SK-N-SH (cell line): ENCODE results near the gene NDUFC1. TPM values are rescaled to one million over a fixed set of nuclear protein-coding genes. Genes with fewer than 3 reads are reported as not detected.
"Not testable (repeated sequence)": the region's sequence is repeated elsewhere in the genome, so short reads cannot be mapped to it uniquely, and the experiment has no call there.

ENCODE experiments used
- CTCF ChIA-PET: fragments of 300-600, 350-600 bp; formaldehyde crosslinking; extraction: SDS; loops from one replicate; lab custom pipeline; 2021; lab: Yijun Ruan, JAX
- POLR2A ChIA-PET: fragments of 350-600 bp; sonication (Branson Sonifier 250); formaldehyde crosslinking; extraction: SDS; loops from one replicate; lab custom pipeline; 2020; ENCODE audit warnings: antibody characterized with exemption, inconsistent platforms; lab: Yijun Ruan, JAX
- DNase-seq: peaks from one replicate; pipeline ENCODE4 v3.0.0; 2012
- H2AFZ ChIP-seq: fragments of 200-600 bp; sonication (generic); 2 replicates; pipeline ENCODE4 v1.8.1; 2016; ENCODE audit warnings: antibody characterized with exemption, mild to moderate bottlenecking, low read depth
- H3F3A ChIP-seq: fragments of 200-600 bp; sonication (generic); replicated peaks from 2 replicates; pipeline ENCODE3; 2016; ENCODE audit warnings: antibody characterized with exemption, mild to moderate bottlenecking; ENCODE audit not compliant: insufficient read depth
- H3K27ac ChIP-seq, 2 experiments: fragments of 200-500 bp in 1 of 2; fragments of 200-600 bp in 1 of 2; sonication (Bioruptor generic) in 1 of 2; sonication (generic), shearing (Covaris generic) in 1 of 2; 2 replicates each; pipeline versions ENCODE4 v1.5.1 to v1.6.1; 2014 to 2016; ENCODE audit warnings: low read depth in 2 of 2, inconsistent platforms in 1 of 2, low read length in 1 of 2, mild to moderate bottlenecking in 1 of 2, mixed read lengths in 1 of 2
- H3K27me3 ChIP-seq: fragments of 200-600 bp; sonication (generic), shearing (Covaris generic); 2 replicates; pipeline ENCODE4 v1.6.1; 2016; ENCODE audit warnings: mixed run types; ENCODE audit not compliant: insufficient read depth
- H3K36me3 ChIP-seq, 2 experiments: fragments of 200-500 bp in 1 of 2; fragments of 200-600 bp in 1 of 2; sonication (Bioruptor generic) in 1 of 2; sonication (generic) in 1 of 2; replicated peaks in 1 of 2; 2 replicates each; pipeline versions ENCODE3 to v1.5.1; 2014 to 2016; ENCODE audit warnings: low read length in 1 of 2, mild to moderate bottlenecking in 1 of 2; ENCODE audit not compliant: insufficient read depth in 2 of 2, control insufficient read depth in 1 of 2
- H3K4me1 ChIP-seq, 2 experiments: fragments of 200-500 bp in 1 of 2; fragments of 200-600 bp in 1 of 2; sonication (Bioruptor generic) in 1 of 2; sonication (generic), shearing (Covaris generic) in 1 of 2; 2 replicates each; pipeline versions ENCODE4 v1.5.1 to v1.6.1; 2014 to 2016; ENCODE audit warnings: low read depth in 1 of 2, low read length in 1 of 2, mixed run types in 1 of 2; ENCODE audit not compliant: insufficient read depth in 2 of 2, control insufficient read depth in 1 of 2
- H3K4me2 ChIP-seq: fragments of 200-600 bp; sonication (generic), shearing (Covaris generic); 2 replicates; pipeline ENCODE4 v1.6.1; 2017; ENCODE audit warnings: mixed run types
- H3K4me3 ChIP-seq, 2 experiments: fragments of 200-500 bp in 1 of 2; fragments of 200-600 bp in 1 of 2; sonication (Bioruptor generic) in 1 of 2; sonication (generic), shearing (Covaris generic) in 1 of 2; 2 replicates each; pipeline versions ENCODE4 v1.5.1 to v1.8.1; 2014 to 2016; ENCODE audit warnings: low read depth in 2 of 2, inconsistent platforms in 1 of 2, low read length in 1 of 2, mild to moderate bottlenecking in 1 of 2, mixed read lengths in 1 of 2, moderate library complexity in 1 of 2
- H3K79me2 ChIP-seq: fragments of 200-600 bp; sonication (generic); 2 replicates; pipeline ENCODE4 v1.8.1; 2017; ENCODE audit warnings: mild to moderate bottlenecking; ENCODE audit not compliant: insufficient read depth
- H3K9ac ChIP-seq: fragments of 200-600 bp; sonication (generic); 2 replicates; pipeline ENCODE4 v1.6.1; 2017; ENCODE audit warnings: mixed run types
- H3K9me2 ChIP-seq: fragments of 200-600 bp; sonication (generic); 2 replicates; pipeline ENCODE4 v1.6.1; 2017; ENCODE audit warnings: mixed run types
- H3K9me3 ChIP-seq: fragments of 200-600 bp; sonication (generic); 2 replicates; pipeline ENCODE4 v1.6.1; 2017; ENCODE audit warnings: mixed run types, mild to moderate bottlenecking, moderate library complexity
- H4K20me1 ChIP-seq: fragments of 200-600 bp; sonication (generic); 2 replicates; pipeline ENCODE4 v1.6.1; 2017; ENCODE audit warnings: mild to moderate bottlenecking, mixed run types; ENCODE audit not compliant: insufficient read depth
- EP300 ChIP-seq, 2 experiments: IDR thresholded peaks; 2 replicates each; pipeline versions ENCODE4 v1.4.0 to v1.6.1; 2012; ENCODE audit warnings: borderline replicate concordance in 1 of 2, low read depth in 1 of 2, low read length in 1 of 2
- JUND ChIP-seq: IDR thresholded peaks from 2 replicates; pipeline ENCODE4 v1.4.0; 2012
- POLR2AphosphoS5 ChIP-seq: IDR thresholded peaks from 2 replicates; pipeline ENCODE4 v1.6.1; 2012; ENCODE audit warnings: low read depth, low read length
- REST ChIP-seq: IDR thresholded peaks from 2 replicates; pipeline ENCODE4 v1.6.1; 2012; ENCODE audit warnings: mild to moderate bottlenecking, low read depth, low read length, moderate library complexity
- WGBS: methylation state at CpG from one replicate; pipeline ENCODE4 v1.1.6; 2017; ENCODE audit warnings: low lambda C conversion rate; 5-methylcytosine and 5-hydroxymethylcytosine counted together
- polyA plus RNA-seq, 3 experiments: library from polyadenylated mRNA; depleted of rRNA; stranded (reverse); fragments of >200 nt; gene quantifications; 2 replicates each; pipeline ENCODE4 v1.2.3, GENCODE V29; 2012

The NDUFC1 gene
- polyA plus RNA-seq, 1 of the 3 experiments (the other 2 are of a cell fraction), result 101 TPM

GRCh38 chr4:139324620-139325019, 22.3 kb upstream of the NDUFC1 start:
- Histone ChIP-seq H3K9ac (no peak overlapping the region), H3K27ac (no peak overlapping the region), H3K4me3 (no peak overlapping the region), H4K20me1 (peaks cover 64% of the 10 kb centered on the region), H3K4me2 (no peak overlapping the region), H3K9me3 (no peaks in the 10 kb centered on the region), H3K27me3 (no peaks in the 10 kb centered on the region), H3F3A (peaks cover 4% of the 10 kb centered on the region), H3K9me2 (no peaks in the 10 kb centered on the region), H3K36me3 (peaks cover 0 to 26% of the 10 kb centered on the region in 2 experiments), H3K4me1 (peaks cover 3 to 6% of the 10 kb centered on the region in 2 experiments; a peak in 1 of 4 replicates), H2AFZ (no peak overlapping the region), H3K79me2 (peaks cover 100% of the 10 kb centered on the region)
- 89% methylated on average over 6 of the region's 6 CpGs for WGBS
- ChIA-PET CTCF (interaction anchor here (0.7 to 1.7 kb wide), 4 partner anchors 13 to 33 kb away, joined by 3 to 5 read pairs (median 3); partner anchors contain the start of gene NAA15), POLR2A (no interaction called here)
- TF ChIP-seq REST (no peak), POLR2AphosphoS5 (no peak), JUND (no peak), EP300 (IDR thresholded peaks at IDR 0.05; ENCODE audit: borderline replicate concordance in 1 of 2, low read depth in 1 of 2, low read length in 1 of 2) (no peak)
- no peak for DNase-seq

GRCh38 chr4:139322541-139322940, 20.3 kb upstream of the NDUFC1 start:
- WGBS, result 92% methylated on average over 4 of the region's 6 CpGs
- H2AFZ ChIP-seq, H3K9ac ChIP-seq, H3K4me2 ChIP-seq, POLR2A ChIA-PET, H3K4me3 ChIP-seq, H3F3A ChIP-seq, DNase-seq, H3K4me1 ChIP-seq, H3K27me3 ChIP-seq, H3K9me3 ChIP-seq, H3K9me2 ChIP-seq, H3K27ac ChIP-seq: not testable (repeated sequence)
- Histone ChIP-seq H3K36me3 (peaks cover 0 to 11% of the 10 kb centered on the region in 2 experiments), H3K79me2 (peaks cover 100% of the 10 kb centered on the region), H4K20me1 (peaks cover 82% of the 10 kb centered on the region)
- CTCF ChIA-PET, result interaction anchor here (0.6 to 1.8 kb wide), 2 partner anchors 21 to 42 kb away, joined by 3 read pairs; partner anchors contain the start of gene NAA15

GRCh38 chr4:139322070-139322469, 19.8 kb upstream of the NDUFC1 start:
- H3K4me1 ChIP-seq, H3K4me3 ChIP-seq, H3K27me3 ChIP-seq, H3K9me2 ChIP-seq, H3K9me3 ChIP-seq, H3K27ac ChIP-seq, POLR2A ChIA-PET, H3K4me2 ChIP-seq, H3F3A ChIP-seq, H3K9ac ChIP-seq, H2AFZ ChIP-seq, DNase-seq: not testable (repeated sequence)
- CTCF ChIA-PET, result interaction anchor here (1.8 kb wide), 1 partner anchor 21 kb away, joined by 3 read pairs; the partner anchor contains the start of gene NAA15
- WGBS, result 45% methylated on average over 1 of the region's 1 CpG
- peaks cover 100% of the 10 kb centered on the region for H3K79me2 ChIP-seq
- peaks cover 0 to 11% of the 10 kb centered on the region in 2 experiments for H3K36me3 ChIP-seq
- H4K20me1 ChIP-seq, result peaks cover 87% of the 10 kb centered on the region
